RPMI8226 (cell line): Measurements from ENCODE around the gene GBE1.

Experiments
- DNase-seq: peaks from one replicate; pipeline ENCODE4 v3.0.0-alpha.2; 2015

The GBE1 gene

GRCh38 chr3:81696090-81696489 lies 65.4 kb downstream of the GBE1 start:
- no peak for DNase-seq

GRCh38 chr3:81695302-81695701 lies 66.1 kb downstream of the GBE1 start:
- no peak for DNase-seq

- DNase-seq, result no peak
These were observed 66.8 kb downstream of the GBE1 start for GRCh38 chr3:81694662-81695061.

- DNase-seq, result no peak
These were observed 68.7 kb downstream of the GBE1 start for GRCh38 chr3:81692766-81693165.

GRCh38 chr3:81689617-81690016 lies 71.8 kb downstream of the GBE1 start:
- DNase-seq, result no peak

GRCh38 chr3:81684751-81685395 lies 76.6 kb downstream of the GBE1 start:
- DNase-seq, result no peak

- no peak for DNase-seq
These were observed 84.6 kb downstream of the GBE1 start for GRCh38 chr3:81676706-81677456.

GRCh38 chr3:81674690-81675089 lies 86.8 kb downstream of the GBE1 start:
- no peak for DNase-seq

GRCh38 chr3:81668283-81668682 lies 93.2 kb downstream of the GBE1 start:
- DNase-seq, result no peak

- no peak for DNase-seq
These were observed 94.8 kb downstream of the GBE1 start for GRCh38 chr3:81666502-81667121.

- DNase-seq, result no peak
These were observed 98.3 kb downstream of the GBE1 start for GRCh38 chr3:81663114-81663513.

GRCh38 chr3:81660036-81660435 lies 101.4 kb downstream of the GBE1 start:
- no peak for DNase-seq

- DNase-seq, result no peak
These were observed 103.0 kb downstream of the GBE1 start for GRCh38 chr3:81658322-81658997.

GRCh38 chr3:81651139-81651538 lies 110.3 kb downstream of the GBE1 start:
- no peak for DNase-seq

GRCh38 chr3:81650187-81650586 lies 111.3 kb downstream of the GBE1 start:
- DNase-seq, result no peak

GRCh38 chr3:81645248-81645647 lies 116.2 kb downstream of the GBE1 start:
- no peak for DNase-seq

- no peak for DNase-seq
These were observed 117.7 kb downstream of the GBE1 start for GRCh38 chr3:81643721-81644120.

GRCh38 chr3:81638480-81638879 lies 123.0 kb downstream of the GBE1 start:
- DNase-seq, result no peak

GRCh38 chr3:81632659-81633058 lies 128.8 kb downstream of the GBE1 start:
- no peak for DNase-seq

- no peak for DNase-seq
These were observed 136.7 kb downstream of the GBE1 start for GRCh38 chr3:81624756-81625155.

GRCh38 chr3:81622395-81622794 lies 139.1 kb downstream of the GBE1 start:
- no peak for DNase-seq

GRCh38 chr3:81621277-81621676 lies 140.2 kb downstream of the GBE1 start:
- no peak for DNase-seq

- DNase-seq, result no peak
These were observed 140.6 kb downstream of the GBE1 start for GRCh38 chr3:81620849-81621248.

GRCh38 chr3:81612768-81613167 lies 148.7 kb downstream of the GBE1 start:
- DNase-seq, result no peak
